Colonic mucosa (tissue), 4 donors: ENCODE results near the gene TANK. TPM values are rescaled to one million over a fixed set of nuclear protein-coding genes. Genes with fewer than 3 reads are reported as not detected.

Source experiments
- DNase-seq: peaks from one replicate; pipeline ENCODE4 v3.0.0-alpha.2; 2020
- H3K27ac ChIP-seq: fragments of 200-600 bp; one replicate; pipeline ENCODE4 v1.8.0; 2021
- H3K27me3 ChIP-seq: fragments of 200-600 bp; one replicate; pipeline ENCODE4 v1.8.0; 2021
- H3K36me3 ChIP-seq: fragments of 200-600 bp; one replicate; pipeline ENCODE4 v1.8.0; 2021
- H3K4me1 ChIP-seq: fragments of 200-600 bp; one replicate; pipeline ENCODE4 v1.8.0; 2021; ENCODE audit warnings: mild to moderate bottlenecking
- H3K4me3 ChIP-seq: fragments of 200-600 bp; one replicate; pipeline ENCODE4 v1.8.0; 2021
- H3K9ac ChIP-seq, 2 donors: one replicate each; pipeline ENCODE4 v1.7.0; 2013; ENCODE audit warnings: control low read depth in 2 of 2, low read depth in 2 of 2, low read length in 2 of 2
- H3K9me3 ChIP-seq: fragments of 200-600 bp; one replicate; pipeline ENCODE4 v1.8.0; 2021
- CTCF ChIP-seq: fragments of 200-600 bp; IDR thresholded peaks from one replicate; pipeline ENCODE4 v1.8.0; 2022; ENCODE audit warnings: antibody characterized with exemption, mild to moderate bottlenecking
- intact Hi-C: fragments of 100-400 bp; cut with DNase I; formaldehyde crosslinking; loops from one replicate; pipeline ENCODE4 v1.14.1; 2022
- total RNA-seq, 2 donors: library from RNA; stranded (reverse); fragmentation: NEBNext Ultra II Directional in 1 of 2; extraction: Animal tissue kit (Norgen Biotek cat#: 25700) in 1 of 2; gene quantifications; one replicate each; pipeline ENCODE4 v1.2.1, GENCODE V29; 2021
- donor health status: healthy.
- donor health status: DM: no; HTN: no; CAD: no.
- donor health status: DM: no; HTN: no; CAD: no.

Gene TANK
- total RNA-seq, 2 donors from 2014 or later = 47.4 to 60.7 TPM

DNA sequence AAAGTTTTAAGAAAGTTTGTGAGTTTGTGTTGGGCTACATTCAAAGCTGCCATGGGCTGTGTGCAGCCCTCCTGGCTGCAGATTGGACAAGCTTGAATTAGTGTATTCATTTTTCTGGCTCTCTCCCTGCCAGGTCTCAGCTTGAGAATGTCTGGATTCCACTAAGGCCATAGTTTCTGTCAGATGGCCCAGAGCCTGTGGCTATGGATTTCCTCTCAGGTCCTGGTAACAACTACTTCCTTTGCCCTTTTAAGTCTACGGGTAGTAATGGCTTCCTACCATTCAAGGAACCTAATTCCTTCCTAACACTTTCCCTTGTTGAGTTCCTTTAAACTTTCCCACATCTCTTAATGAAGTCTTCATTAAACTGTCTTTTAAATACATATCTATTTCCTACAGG lies 123.7 kb downstream of the TANK start:
- Histone ChIP-seq H3K9me3 (no peaks in the 10 kb centered on the region), H3K36me3 (no peaks in the 10 kb centered on the region), H3K27ac (no peak overlapping the region), H3K27me3 (no peaks in the 10 kb centered on the region), H3K4me3 (no peak overlapping the region), H3K4me1 (no peaks in the 10 kb centered on the region), H3K9ac (no peak overlapping the region)
- no peak for TF ChIP-seq CTCF
- intact Hi-C loops = no loop called here
- DNase-seq = no peak

Other genes starting within 250 kb of the TANK start
- 10 to 100 TPM; 35.6 to 58.6 TPM for gene PSMD14, start 148.0 kb downstream of the TANK start, total RNA-seq